Heart left ventricle (tissue), 16 donors: ENCODE data around the gene CACNB4. TPM values are rescaled to one million over a fixed set of nuclear protein-coding genes. Genes with fewer than 3 reads are reported as not detected.

ENCODE experiments used
- ATAC-seq, 4 donors: fragments of 200-7000 bp; cut with Tn5 transposase; one replicate each; pipeline ENCODE4 v1.9.1; 2020 to 2022; ENCODE audit warnings: moderate library complexity in 4 of 4, mild to moderate bottlenecking in 3 of 4, moderate number of reproducible peaks in 1 of 4
- DNase-seq, 5 donors: peaks; one replicate each; pipeline ENCODE4 v3.0.0-alpha.2; 2020
- H3K27ac ChIP-seq, 12 donors: fragments of 200-600 bp; sonication (generic) in 4 of 12; one replicate each; pipeline versions ENCODE4 v1.5.0 to v1.8.0; 2016 to 2022; ENCODE audit warnings: mild to moderate bottlenecking in 2 of 12
- H3K27me3 ChIP-seq, 9 donors: fragments of 200-600 bp; sonication (generic) in 2 of 9; one replicate each; pipeline versions ENCODE4 v1.5.1 to v1.8.0; 2016 to 2022; ENCODE audit warnings: mild to moderate bottlenecking in 3 of 9
- H3K36me3 ChIP-seq, 9 donors: fragments of 200-600 bp; sonication (generic) in 2 of 9; one replicate each; pipeline versions ENCODE4 v1.5.0 to v1.8.0; 2018 to 2022; ENCODE audit warnings: mild to moderate bottlenecking in 2 of 9
- H3K4me1 ChIP-seq, 12 donors: fragments of 200-600 bp; sonication (generic) in 4 of 12; one replicate each; pipeline versions ENCODE4 v1.5.0 to v1.8.0; 2016 to 2022; ENCODE audit warnings: mild to moderate bottlenecking in 3 of 12
- H3K4me3 ChIP-seq, 12 donors: fragments of 200-600 bp; sonication (generic) in 4 of 12; one replicate each; pipeline versions ENCODE4 v1.5.0 to v1.8.0; 2017 to 2022; ENCODE audit warnings: mild to moderate bottlenecking in 9 of 12, moderate library complexity in 4 of 12
- H3K9me3 ChIP-seq, 12 donors: fragments of 200-600 bp; sonication (generic) in 4 of 12; one replicate each; pipeline versions ENCODE4 v1.5.0 to v1.8.0; 2016 to 2022; ENCODE audit warnings: mild to moderate bottlenecking in 1 of 12
- POLR2A ChIP-seq, 2 donors: fragments of 450-650 bp; IDR thresholded peaks; one replicate each; pipeline ENCODE4 v1.6.1; 2017; ENCODE audit warnings: antibody characterized with exemption in 2 of 2, mild to moderate bottlenecking in 2 of 2, moderate library complexity in 2 of 2
- WGBS, 4 donors: extraction: QIAGEN DNeasy Blood & Tissue Kit in 2 of 4; methylation state at CpG; one replicate each; pipeline versions ENCODE4 v1.1.5 to v1.1.7; 2013 to 2018; 5-methylcytosine and 5-hydroxymethylcytosine counted together
- intact Hi-C, 10 donors: fragments of 100-400 bp; cut with DNase I; formaldehyde crosslinking; loops; one replicate each; pipeline versions ENCODE4 v1.11.1 to v1.14.2; 2022
- polyA plus RNA-seq, 2 donors: library from polyadenylated mRNA; stranded (reverse); fragments of 200-250 nt; gene quantifications; one replicate each; pipeline ENCODE4 v1.2.3, GENCODE V29; 2013
- total RNA-seq, 9 donors: library from RNA; depleted of rRNA in 2 of 9; stranded (reverse); fragments of >200 nt in 2 of 9; fragmentation: NEBNext Ultra II Directional in 3 of 9; extraction: Animal tissue kit (Norgen Biotek cat#: 25700) in 3 of 9; gene quantifications; one replicate each; pipeline versions ENCODE4 v1.1.0 to v1.2.4, GENCODE V29; 2016 to 2023
- TF ChIP-seq, protein P1 (sequence below), 12 donors: fragments of 200-600 bp; sonication (generic) in 4 of 12; IDR thresholded peaks; one replicate each; pipeline versions ENCODE4 v1.5.0 to v1.8.0; 2018 to 2022; ENCODE audit warnings: antibody characterized with exemption in 12 of 12, mild to moderate bottlenecking in 5 of 12
- donor health status: ischemic (EF 13 %, LVEDD 7.1; RV severe dilation, severe dysfunction).
- donor health status: healthy with polysubstance abuse.
- donor health status: DM: no; HTN: yes; CAD: no.
- donor health status: DM: no; HTN: no; CAD: no.
- donor health status: ischemic (EF 25% LVEDD 6.9; RV normal size, moderate dysfunction).
- donor health status: ischemic (EF 25% LVEDD 5.7; RV mildly dilated, moderate dysfunction).
- donor health status: healthy.
- donor health status: DM: yes; HTN: yes; CAD: no.
- donor health status: ischemic (EF 35%, LVEDD 5.7; RV mildly dilated, moderate dysfunction).
- donor health status: nonischemic (EF 11% LVEDD 7.7; RV severe dilation, severe dysfunction).
- donor health status: DM: yes; HTN: yes; CAD: no.
- donor health status: PGD.
- donor health status: ischemic (EF 29% LVEDD 5.4; RV normal size, mild dysfunction).
- donor health status: nonischemic (EF 23%, LVEDD 6.1; RV moderate dilation, normal function).

CACNB4 gene
- total and polyA plus RNA-seq, 11 donors = 0.03 to 1.5 (median 0.39) TPM

DNA sequence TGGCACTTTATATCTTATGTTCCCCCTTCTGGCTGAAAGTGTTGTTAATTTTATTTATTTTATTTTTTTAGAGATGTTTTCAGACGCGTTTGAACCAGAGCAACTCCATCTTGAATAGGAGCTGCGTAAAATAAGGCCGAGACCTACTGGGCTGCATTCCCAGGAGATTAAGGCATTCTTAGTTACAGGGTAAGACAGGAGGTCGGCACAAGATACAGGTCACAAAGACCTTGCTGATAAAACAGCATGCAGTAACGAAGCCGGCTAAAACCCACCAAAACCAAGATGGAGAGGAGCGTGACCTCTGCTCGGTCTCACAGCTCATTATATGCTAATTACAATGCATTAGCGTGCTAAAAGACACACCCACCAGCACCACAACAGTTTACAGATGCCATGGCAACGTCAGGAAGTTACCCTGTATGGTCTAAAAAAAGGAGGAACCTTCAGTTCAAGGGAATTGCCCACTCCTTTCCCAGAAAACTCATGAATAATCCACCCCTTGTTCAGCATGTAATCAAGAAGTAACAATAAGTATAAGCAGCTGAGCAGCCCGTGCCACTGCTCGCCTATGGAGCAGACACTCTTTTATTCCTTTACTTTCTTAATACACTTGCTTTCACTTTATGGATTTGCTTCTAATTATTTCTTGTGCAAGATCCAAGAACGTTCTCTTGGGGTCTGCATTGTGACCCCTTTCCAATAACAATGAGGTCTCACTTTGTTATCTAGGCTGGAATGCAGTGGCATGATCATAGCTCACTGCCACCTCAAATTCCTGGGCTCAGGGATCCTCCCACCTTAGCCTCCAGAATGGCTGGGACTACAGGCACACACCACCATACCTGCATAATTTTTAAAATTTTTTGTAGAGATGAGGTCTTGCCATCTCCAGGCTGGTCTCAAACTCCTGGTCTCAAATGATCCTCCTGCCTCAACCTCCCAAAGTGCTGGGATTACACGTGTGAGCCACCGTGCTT is 55.9 kb downstream of the CACNB4 start:
- no peaks in the 10 kb centered on the region for H3K36me3 ChIP-seq
- intact Hi-C loops = no loop called here
- H3K4me3 ChIP-seq = no peak overlapping the region
- no peaks in the 10 kb centered on the region for H3K9me3 ChIP-seq
- H3K27ac ChIP-seq = no peak overlapping the region
- peaks cover 3 to 23% (median 11%) of the 10 kb centered on the region in 12 donors for H3K4me1 ChIP-seq
- no peaks in the 10 kb centered on the region for H3K27me3 ChIP-seq
- TF ChIP-seq POLR2A (IDR thresholded peaks at IDR 0.05) = no peak
- TF ChIP-seq, protein P1, sequence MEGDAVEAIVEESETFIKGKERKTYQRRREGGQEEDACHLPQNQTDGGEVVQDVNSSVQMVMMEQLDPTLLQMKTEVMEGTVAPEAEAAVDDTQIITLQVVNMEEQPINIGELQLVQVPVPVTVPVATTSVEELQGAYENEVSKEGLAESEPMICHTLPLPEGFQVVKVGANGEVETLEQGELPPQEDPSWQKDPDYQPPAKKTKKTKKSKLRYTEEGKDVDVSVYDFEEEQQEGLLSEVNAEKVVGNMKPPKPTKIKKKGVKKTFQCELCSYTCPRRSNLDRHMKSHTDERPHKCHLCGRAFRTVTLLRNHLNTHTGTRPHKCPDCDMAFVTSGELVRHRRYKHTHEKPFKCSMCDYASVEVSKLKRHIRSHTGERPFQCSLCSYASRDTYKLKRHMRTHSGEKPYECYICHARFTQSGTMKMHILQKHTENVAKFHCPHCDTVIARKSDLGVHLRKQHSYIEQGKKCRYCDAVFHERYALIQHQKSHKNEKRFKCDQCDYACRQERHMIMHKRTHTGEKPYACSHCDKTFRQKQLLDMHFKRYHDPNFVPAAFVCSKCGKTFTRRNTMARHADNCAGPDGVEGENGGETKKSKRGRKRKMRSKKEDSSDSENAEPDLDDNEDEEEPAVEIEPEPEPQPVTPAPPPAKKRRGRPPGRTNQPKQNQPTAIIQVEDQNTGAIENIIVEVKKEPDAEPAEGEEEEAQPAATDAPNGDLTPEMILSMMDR (IDR thresholded peaks at IDR 0.05) = no peak
- no peak for DNase-seq
- WGBS, 4 donors = 64 to 81% (median 73%) methylated on average over 16 of the region's 16 CpGs
- no peak for ATAC-seq

DNA sequence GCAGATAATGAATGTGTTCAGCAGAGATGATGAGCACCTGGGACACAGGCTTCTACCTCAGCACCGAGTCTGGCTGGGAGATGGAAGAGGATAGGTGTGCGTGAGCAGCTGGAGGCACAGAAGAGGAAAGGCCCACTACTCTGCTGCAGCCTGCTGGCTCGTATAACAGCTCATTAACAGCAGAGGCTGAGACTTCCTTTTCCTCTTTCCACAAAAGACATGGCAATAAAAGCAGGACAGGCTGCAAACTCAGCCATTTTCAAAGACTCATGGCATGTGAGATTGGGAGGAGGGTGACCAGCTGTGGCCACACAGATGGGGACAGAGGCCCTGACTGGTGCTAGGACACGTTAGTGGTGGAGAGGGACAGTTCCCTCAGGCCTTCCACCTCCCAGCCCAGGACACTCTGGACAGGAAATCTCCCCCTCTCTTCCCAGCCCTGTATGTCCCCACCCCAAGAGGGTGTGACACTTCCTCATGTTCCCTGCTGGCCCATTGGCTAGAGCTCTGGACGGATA is 60.3 kb downstream of the CACNB4 start:
- TF ChIP-seq, protein P1 (IDR thresholded peaks at IDR 0.05) = no peak
- TF ChIP-seq POLR2A (IDR thresholded peaks at IDR 0.05) = peak in 1 of 2 donors; percentile 32
- intact Hi-C loops = loop anchor here (5.0 to 10.0 kb wide), 13 partner anchors 74 to 1479 kb away; partner anchors contain the start of gene STAM2 (in 5 of the 10)
- Histone ChIP-seq H3K9me3 (no peaks in the 10 kb centered on the region), H3K4me3 (no peak overlapping the region), H3K27me3 (no peaks in the 10 kb centered on the region), H3K36me3 (no peaks in the 10 kb centered on the region), H3K27ac (peak overlapping the region; percentile 42 to 73 (median 62)), H3K4me1 (peaks cover 4 to 35% (median 16%) of the 10 kb centered on the region in 12 donors)
- ATAC-seq = peak; percentile 87 to 96 (median 93)
- 46 to 53% (median 50%) methylated on average over 5 of the region's 5 CpGs for WGBS, 4 donors
- DNase-seq = peak in 4 of 5 donors; percentile 50 to 71 (median 60)

DNA sequence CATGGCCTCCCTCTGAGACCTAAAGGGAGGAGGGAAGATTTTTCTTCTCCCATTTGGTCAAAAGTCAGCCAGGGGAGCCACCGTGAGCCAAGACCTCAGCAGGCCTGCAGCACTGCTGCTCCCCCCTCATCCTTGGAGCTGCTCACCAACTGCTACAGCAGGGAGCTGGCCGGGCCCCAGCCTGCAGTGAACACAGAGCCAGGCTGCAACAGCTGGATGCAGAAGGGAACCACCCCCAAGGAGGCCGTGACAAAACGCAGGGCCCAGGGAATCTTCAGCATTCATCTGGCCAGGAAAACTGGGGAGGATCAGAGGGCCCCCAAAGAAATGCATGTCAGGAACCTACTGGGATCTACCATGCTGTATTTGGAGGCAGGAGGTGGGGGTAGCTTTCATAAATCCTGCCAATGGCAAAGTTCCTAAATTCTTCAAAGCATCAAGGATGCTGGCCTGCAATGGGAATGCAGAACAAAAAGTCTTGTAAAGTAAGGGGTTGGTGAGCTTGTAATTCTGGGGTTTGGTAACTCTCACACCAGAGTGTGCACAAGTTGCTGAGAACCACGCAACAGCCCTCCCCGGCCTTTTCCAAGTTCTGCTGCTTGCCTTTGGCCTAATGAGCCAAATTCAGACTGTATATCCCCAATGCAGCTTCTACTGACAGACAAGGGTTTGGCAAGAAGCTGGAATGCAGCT is 61.0 kb downstream of the CACNB4 start:
- ATAC-seq (peak; percentile 51 to 83 (median 68)), DNase-seq (peak; percentile 38 to 72 (median 63))
- Histone ChIP-seq H3K9me3 (no peaks in the 10 kb centered on the region), H3K27me3 (no peaks in the 10 kb centered on the region), H3K4me3 (no peak overlapping the region), H3K27ac (peak overlapping the region; percentile 42 to 73 (median 62)), H3K36me3 (no peaks in the 10 kb centered on the region), H3K4me1 (peaks cover 4 to 31% (median 16%) of the 10 kb centered on the region in 12 donors)
- intact Hi-C loops = loop anchor here (1.0 to 10.0 kb wide), 17 partner anchors 74 to 1479 kb away; partner anchors contain the start of gene STAM2 (in 6 of the 10)
- TF ChIP-seq POLR2A (IDR thresholded peaks at IDR 0.05) = no peak
- TF ChIP-seq, protein P1 (IDR thresholded peaks at IDR 0.05) = no peak
- 51 to 78% (median 64%) methylated on average over 6 of the region's 6 CpGs for WGBS, 4 donors
